Body of pancreas (tissue), 4 donors: ENCODE measurements around the gene LDLRAD4. TPM values are rescaled to one million over a fixed set of nuclear protein-coding genes. Genes with fewer than 3 reads are reported as not detected.

Source experiments
- ATAC-seq: fragments of 150-250 bp; one replicate; pipeline ENCODE4 v1.9.1; 2016
- DNase-seq, 4 donors: peaks; one replicate each; pipeline ENCODE4 v3.0.0-alpha.2; 2019
- H3K27ac ChIP-seq, 4 donors: fragments of 200-600 bp; sonication (generic); 1 replicate in 3 of 4; 2 replicates in 1 of 4; pipeline versions ENCODE4 v1.5.1 to v1.6.1; 2016 to 2019; ENCODE audit warnings: mild to moderate bottlenecking in 1 of 4, mixed read lengths in 1 of 4, moderate library complexity in 1 of 4
- H3K27me3 ChIP-seq, 2 donors: fragments of 200-600 bp; sonication (generic); one replicate each; pipeline ENCODE4 v1.6.0; 2016; ENCODE audit warnings: mild to moderate bottlenecking in 1 of 2
- H3K36me3 ChIP-seq, 2 donors: fragments of 200-600 bp; sonication (generic); replicated peaks in 1 of 2; 2 replicates each; pipeline ENCODE4 v1.5.1; 2016; ENCODE audit warnings: low read depth in 2 of 2; ENCODE audit not compliant: insufficient read depth in 1 of 2
- H3K4me1 ChIP-seq: fragments of 200-600 bp; sonication (generic); one replicate; pipeline ENCODE4 v1.6.0; 2016
- H3K4me3 ChIP-seq, 2 donors: fragments of 200-600 bp; sonication (generic); 1 replicate in 1 of 2; 2 replicates in 1 of 2; pipeline ENCODE4 v1.5.1; 2016 to 2019
- H3K9me3 ChIP-seq, 3 donors: fragments of 200-600 bp; sonication (generic); 1 replicate in 2 of 3; 2 replicates in 1 of 3; pipeline ENCODE4 v1.5.1; 2016
- POLR2A ChIP-seq, 3 donors: fragments of 450-650 bp; IDR thresholded peaks; one replicate each; pipeline ENCODE4 v1.6.1; 2016; ENCODE audit warnings: antibody characterized with exemption in 3 of 3, mild to moderate bottlenecking in 2 of 3
- WGBS, 2 donors: methylation state at CpG; one replicate each; pipeline ENCODE4 v1.1.5; 2017; 5-methylcytosine and 5-hydroxymethylcytosine counted together
- intact Hi-C: fragments of 100-400 bp; cut with DNase I; formaldehyde crosslinking; loops from one replicate; pipeline ENCODE4 v1.15.1; 2023
- total RNA-seq, 2 donors: library from RNA; depleted of rRNA; stranded (reverse); fragments of >200 nt; gene quantifications; one replicate each; pipeline ENCODE4 v1.1.0, GENCODE V29; 2016
- TF ChIP-seq, protein P1 (sequence below), 7 experiments: fragments of 450-650 bp in 4 of 7; fragments of 200-600 bp in 3 of 7; sonication (generic) in 3 of 7; IDR thresholded peaks; one replicate each; pipeline ENCODE4 v1.5.1; 2016 to 2019; ENCODE audit warnings: antibody characterized with exemption in 7 of 7

LDLRAD4 gene
- total RNA-seq, 2 donors from 2014 or later, result 8.6 to 35.9 TPM

DNA sequence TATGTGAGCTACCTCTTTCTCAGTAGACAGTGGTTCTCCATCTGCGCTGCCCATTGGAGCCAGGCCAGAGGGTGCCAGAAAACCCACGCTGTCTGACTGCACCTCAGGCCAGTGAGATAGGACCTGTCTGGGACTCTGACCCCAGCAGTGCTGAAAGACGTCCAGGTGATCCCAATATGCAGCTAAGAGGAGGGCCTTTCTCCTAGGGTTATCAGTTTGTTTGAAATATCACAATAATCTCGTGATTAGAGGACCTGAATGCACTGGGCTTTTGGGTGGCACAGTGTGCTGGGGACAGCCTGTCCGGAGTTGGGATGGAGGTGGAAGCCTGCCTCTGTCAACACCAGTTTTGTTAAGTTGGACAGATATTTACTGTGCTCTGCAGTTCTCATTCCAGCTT lies 216.3 kb downstream of the LDLRAD4 start:
- no peak for ATAC-seq
- Histone ChIP-seq H3K36me3 (no peaks in the 10 kb centered on the region), H3K4me1 (no peaks in the 10 kb centered on the region), H3K4me3 (no peak overlapping the region), H3K9me3 (no peaks in the 10 kb centered on the region), H3K27me3 (no peaks in the 10 kb centered on the region), H3K27ac (no peak overlapping the region)
- intact Hi-C loops, result no loop called here
- no peak for DNase-seq
- 61 to 82% methylated on average over 5 of the region's 5 CpGs for WGBS, 2 donors
- no peak for TF ChIP-seq POLR2A (IDR thresholded peaks at IDR 0.05)
- TF ChIP-seq, protein P1, sequence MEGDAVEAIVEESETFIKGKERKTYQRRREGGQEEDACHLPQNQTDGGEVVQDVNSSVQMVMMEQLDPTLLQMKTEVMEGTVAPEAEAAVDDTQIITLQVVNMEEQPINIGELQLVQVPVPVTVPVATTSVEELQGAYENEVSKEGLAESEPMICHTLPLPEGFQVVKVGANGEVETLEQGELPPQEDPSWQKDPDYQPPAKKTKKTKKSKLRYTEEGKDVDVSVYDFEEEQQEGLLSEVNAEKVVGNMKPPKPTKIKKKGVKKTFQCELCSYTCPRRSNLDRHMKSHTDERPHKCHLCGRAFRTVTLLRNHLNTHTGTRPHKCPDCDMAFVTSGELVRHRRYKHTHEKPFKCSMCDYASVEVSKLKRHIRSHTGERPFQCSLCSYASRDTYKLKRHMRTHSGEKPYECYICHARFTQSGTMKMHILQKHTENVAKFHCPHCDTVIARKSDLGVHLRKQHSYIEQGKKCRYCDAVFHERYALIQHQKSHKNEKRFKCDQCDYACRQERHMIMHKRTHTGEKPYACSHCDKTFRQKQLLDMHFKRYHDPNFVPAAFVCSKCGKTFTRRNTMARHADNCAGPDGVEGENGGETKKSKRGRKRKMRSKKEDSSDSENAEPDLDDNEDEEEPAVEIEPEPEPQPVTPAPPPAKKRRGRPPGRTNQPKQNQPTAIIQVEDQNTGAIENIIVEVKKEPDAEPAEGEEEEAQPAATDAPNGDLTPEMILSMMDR (IDR thresholded peaks at IDR 0.05), result no peak

DNA sequence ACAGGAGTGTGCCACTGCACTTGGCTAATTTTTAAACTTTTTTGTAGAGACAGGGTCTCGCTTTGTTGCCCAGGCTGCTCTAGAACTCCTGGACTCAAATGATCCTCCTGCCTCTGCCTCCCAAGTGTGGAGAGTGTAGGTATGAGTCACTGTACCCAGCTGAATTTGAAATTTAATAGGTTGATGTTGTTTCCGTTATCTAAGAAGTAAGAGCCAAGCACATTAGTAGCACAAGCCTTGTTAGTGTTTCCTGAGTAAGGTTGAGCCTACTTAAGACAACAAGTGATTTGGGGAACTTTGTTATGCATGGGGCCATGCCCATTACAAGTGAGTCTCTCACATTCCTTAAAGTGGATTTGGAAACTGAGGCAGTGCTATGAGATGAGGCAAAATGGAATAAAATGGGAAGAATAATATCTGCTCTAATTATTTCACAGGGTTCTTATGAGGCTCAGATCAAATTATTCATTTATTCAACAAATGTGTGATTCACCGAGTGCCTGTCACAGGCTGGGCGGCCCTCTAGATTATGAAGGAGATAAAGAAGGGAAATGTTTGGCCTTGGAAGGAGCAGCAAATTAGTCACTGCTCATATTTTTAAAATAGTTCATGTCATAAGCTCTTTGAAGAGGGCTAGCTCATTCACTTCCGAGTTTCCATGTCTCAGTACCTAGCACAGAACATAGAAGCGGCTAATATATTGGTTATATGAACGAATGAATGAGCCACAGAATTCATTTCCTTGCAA lies 217.2 kb downstream of the LDLRAD4 start:
- WGBS, 2 donors, result 82 to 86% methylated on average over 7 of the region's 7 CpGs
- Histone ChIP-seq H3K27ac (no peak overlapping the region), H3K27me3 (no peaks in the 10 kb centered on the region), H3K36me3 (no peaks in the 10 kb centered on the region), H3K4me1 (peaks cover 6% of the 10 kb centered on the region), H3K9me3 (no peaks in the 10 kb centered on the region), H3K4me3 (no peak overlapping the region)
- no peak for DNase-seq
- TF ChIP-seq, protein P1 (IDR thresholded peaks at IDR 0.05), result no peak
- TF ChIP-seq POLR2A (IDR thresholded peaks at IDR 0.05), result no peak
- ATAC-seq, result peak; percentile 41
- intact Hi-C loops, result no loop called here

- 90 to 91% methylated on average over 8 of the region's 8 CpGs for WGBS, 2 donors
- DNase-seq, result no peak
- intact Hi-C loops, result no loop called here
Observed at GRCh38 chr18:13436576-13436975, 218.0 kb downstream of the LDLRAD4 start.

GRCh38 chr18:13437034-13437433 lies 218.5 kb downstream of the LDLRAD4 start:
- Histone ChIP-seq H3K4me3 (no peak overlapping the region), H3K9me3 (no peaks in the 10 kb centered on the region), H3K4me1 (peaks cover 10% of the 10 kb centered on the region), H3K27me3 (no peaks in the 10 kb centered on the region), H3K36me3 (no peaks in the 10 kb centered on the region), H3K27ac (no peak overlapping the region)
- DNase-seq, result no peak
- ATAC-seq, result no peak
- TF ChIP-seq, protein P1 (IDR thresholded peaks at IDR 0.05), result no peak
- TF ChIP-seq POLR2A (IDR thresholded peaks at IDR 0.05), result no peak
- intact Hi-C loops, result no loop called here
- 76 to 81% methylated on average over 6 of the region's 6 CpGs for WGBS, 2 donors

More at GRCh38 chr18:13436576-13436975, 218.0 kb downstream of the LDLRAD4 start:
- TF ChIP-seq POLR2A (IDR thresholded peaks at IDR 0.05), result no peak
- TF ChIP-seq, protein P1 (IDR thresholded peaks at IDR 0.05), result no peak
- Histone ChIP-seq H3K4me3 (no peak overlapping the region), H3K27ac (no peak overlapping the region), H3K36me3 (no peaks in the 10 kb centered on the region), H3K27me3 (no peaks in the 10 kb centered on the region), H3K9me3 (no peaks in the 10 kb centered on the region), H3K4me1 (peaks cover 10% of the 10 kb centered on the region)
- ATAC-seq, result no peak
